ENCODE measurements around the gene ADIPOQ.

Gene ADIPOQ

GRCh38 chr3:186823386-186823785 lies 19.1 kb upstream of the ADIPOQ start:
- Mint-ChIP-seq H3K36me3 (no peaks in the 10 kb centered on the region), H3K4me1 (peaks cover 21% of the 10 kb centered on the region), H3K27ac (no peak overlapping the region), H3K4me3 (no peak overlapping the region), H3K9me3 (no peaks in the 10 kb centered on the region), H3K27me3 (peaks cover 12% of the 10 kb centered on the region)

GRCh38 chr3:186824430-186825139 lies 17.9 kb upstream of the ADIPOQ start:
- Mint-ChIP-seq H3K9me3 (no peaks in the 10 kb centered on the region), H3K4me3 (no peak overlapping the region), H3K36me3 (no peaks in the 10 kb centered on the region), H3K27ac (no peak overlapping the region), H3K4me1 (peaks cover 22% of the 10 kb centered on the region), H3K27me3 (peaks cover 17% of the 10 kb centered on the region)

- H3K36me3 Mint-ChIP-seq: no peaks in the 10 kb centered on the region
- peak overlapping the region; percentile 82 for H3K4me3 Mint-ChIP-seq
- peaks cover 22% of the 10 kb centered on the region for H3K4me1 Mint-ChIP-seq
- H3K27me3 Mint-ChIP-seq: peaks cover 22% of the 10 kb centered on the region
- no peak overlapping the region for H3K27ac Mint-ChIP-seq
- H3K9me3 Mint-ChIP-seq: no peaks in the 10 kb centered on the region
Measured at GRCh38 chr3:186825294-186825821, 17.2 kb upstream of the ADIPOQ start.

GRCh38 chr3:186825872-186826409 lies 16.6 kb upstream of the ADIPOQ start:
- peak overlapping the region; percentile 82 for H3K4me3 Mint-ChIP-seq
- H3K9me3 Mint-ChIP-seq: no peaks in the 10 kb centered on the region
- H3K36me3 Mint-ChIP-seq: no peaks in the 10 kb centered on the region
- no peak overlapping the region for H3K27ac Mint-ChIP-seq
- H3K4me1 Mint-ChIP-seq: peaks cover 22% of the 10 kb centered on the region
- H3K27me3 Mint-ChIP-seq: peaks cover 25% of the 10 kb centered on the region

- H3K27me3 Mint-ChIP-seq: peaks cover 25% of the 10 kb centered on the region
- H3K4me3 Mint-ChIP-seq: peak overlapping the region; percentile 82
- H3K27ac Mint-ChIP-seq: peak overlapping the region; percentile 14
- peaks cover 22% of the 10 kb centered on the region for H3K4me1 Mint-ChIP-seq
- H3K9me3 Mint-ChIP-seq: no peaks in the 10 kb centered on the region
- no peaks in the 10 kb centered on the region for H3K36me3 Mint-ChIP-seq
Measured at GRCh38 chr3:186826410-186826975, 16.0 kb upstream of the ADIPOQ start.

- peaks cover 22% of the 10 kb centered on the region for H3K4me1 Mint-ChIP-seq
- H3K36me3 Mint-ChIP-seq: no peaks in the 10 kb centered on the region
- no peaks in the 10 kb centered on the region for H3K9me3 Mint-ChIP-seq
- H3K4me3 Mint-ChIP-seq: peak overlapping the region; percentile 82
- H3K27me3 Mint-ChIP-seq: peaks cover 29% of the 10 kb centered on the region
- no peak overlapping the region for H3K27ac Mint-ChIP-seq
Measured at GRCh38 chr3:186826976-186827857, 15.3 kb upstream of the ADIPOQ start.

- Mint-ChIP-seq H3K27me3 (peaks cover 29% of the 10 kb centered on the region), H3K36me3 (no peaks in the 10 kb centered on the region), H3K27ac (no peak overlapping the region), H3K9me3 (no peaks in the 10 kb centered on the region), H3K4me3 (no peak overlapping the region), H3K4me1 (peaks cover 22% of the 10 kb centered on the region)
Measured at GRCh38 chr3:186828340-186828739, 14.2 kb upstream of the ADIPOQ start.

- no peak overlapping the region for H3K27ac Mint-ChIP-seq
- no peaks in the 10 kb centered on the region for H3K9me3 Mint-ChIP-seq
- H3K4me3 Mint-ChIP-seq: no peak overlapping the region
- H3K4me1 Mint-ChIP-seq: peaks cover 5% of the 10 kb centered on the region
- H3K36me3 Mint-ChIP-seq: no peaks in the 10 kb centered on the region
- H3K27me3 Mint-ChIP-seq: peaks cover 20% of the 10 kb centered on the region
Measured at GRCh38 chr3:186831798-186832197, 10.7 kb upstream of the ADIPOQ start.

GRCh38 chr3:186832276-186832675 lies 10.2 kb upstream of the ADIPOQ start:
- H3K27ac Mint-ChIP-seq: no peak overlapping the region
- H3K9me3 Mint-ChIP-seq: no peaks in the 10 kb centered on the region
- H3K4me1 Mint-ChIP-seq: peaks cover 5% of the 10 kb centered on the region
- no peak overlapping the region for H3K4me3 Mint-ChIP-seq
- peaks cover 20% of the 10 kb centered on the region for H3K27me3 Mint-ChIP-seq
- no peaks in the 10 kb centered on the region for H3K36me3 Mint-ChIP-seq

GRCh38 chr3:186839874-186840641 lies 2.5 kb upstream of the ADIPOQ start:
- no peaks in the 10 kb centered on the region for H3K27me3 Mint-ChIP-seq
- H3K36me3 Mint-ChIP-seq: no peaks in the 10 kb centered on the region
- no peaks in the 10 kb centered on the region for H3K4me1 Mint-ChIP-seq
- H3K9me3 Mint-ChIP-seq: no peaks in the 10 kb centered on the region
- H3K27ac Mint-ChIP-seq: no peak overlapping the region
- H3K4me3 Mint-ChIP-seq: no peak overlapping the region

GRCh38 chr3:186841620-186842019 lies 890 bp upstream of the ADIPOQ start:
- Mint-ChIP-seq H3K9me3 (no peaks in the 10 kb centered on the region), H3K4me1 (no peaks in the 10 kb centered on the region), H3K4me3 (no peak overlapping the region), H3K27me3 (peaks cover 1% of the 10 kb centered on the region), H3K27ac (no peak overlapping the region), H3K36me3 (no peaks in the 10 kb centered on the region)

- no peaks in the 10 kb centered on the region for H3K9me3 Mint-ChIP-seq
- peaks cover 1% of the 10 kb centered on the region for H3K27me3 Mint-ChIP-seq
- no peaks in the 10 kb centered on the region for H3K4me1 Mint-ChIP-seq
- no peak overlapping the region for H3K4me3 Mint-ChIP-seq
- no peak overlapping the region for H3K27ac Mint-ChIP-seq
- H3K36me3 Mint-ChIP-seq: no peaks in the 10 kb centered on the region
Measured at GRCh38 chr3:186843039-186843432, 526 bp downstream of the ADIPOQ start.

GRCh38 chr3:186844908-186845307 lies 2.4 kb downstream of the ADIPOQ start:
- H3K4me3 Mint-ChIP-seq: no peak overlapping the region

GRCh38 chr3:186845756-186846155 lies 3.2 kb downstream of the ADIPOQ start:
- no peak overlapping the region for H3K27ac Mint-ChIP-seq
- no peaks in the 10 kb centered on the region for H3K9me3 Mint-ChIP-seq
- H3K4me3 Mint-ChIP-seq: no peak overlapping the region
- H3K4me1 Mint-ChIP-seq: peaks cover 8% of the 10 kb centered on the region
- H3K36me3 Mint-ChIP-seq: no peaks in the 10 kb centered on the region
- H3K27me3 Mint-ChIP-seq: peaks cover 1% of the 10 kb centered on the region

More at GRCh38 chr3:186844908-186845307, 2.4 kb downstream of the ADIPOQ start:
- Mint-ChIP-seq H3K4me1 (peaks cover 8% of the 10 kb centered on the region), H3K36me3 (no peaks in the 10 kb centered on the region), H3K9me3 (no peaks in the 10 kb centered on the region), H3K27me3 (peaks cover 1% of the 10 kb centered on the region), H3K27ac (peak overlapping the region; percentile 0)

GRCh38 chr3:186847437-186847836 lies 4.9 kb downstream of the ADIPOQ start:
- H3K27me3 Mint-ChIP-seq: peaks cover 1% of the 10 kb centered on the region
- no peak overlapping the region for H3K4me3 Mint-ChIP-seq
- H3K27ac Mint-ChIP-seq: no peak overlapping the region
- H3K4me1 Mint-ChIP-seq: peaks cover 16% of the 10 kb centered on the region
- no peaks in the 10 kb centered on the region for H3K9me3 Mint-ChIP-seq
- no peaks in the 10 kb centered on the region for H3K36me3 Mint-ChIP-seq

Data from activated naive CD4-positive, alpha-beta T cell treated with anti-CD3 and anti-CD28 coated beads, Interleukin-2, amount 50 U/mL, for 24 hours (primary cell).